GM12875 (cell line): Measurements from ENCODE around the gene SCFD2.
"Not testable (repeated sequence)": the region's sequence is repeated elsewhere in the genome, so short reads cannot be mapped to it uniquely, and the experiment has no call there.

ENCODE experiments used
- H3K4me3 ChIP-seq: one replicate; pipeline ENCODE4 v1.5.1; 2011; ENCODE audit warnings: low read depth, low read length, control low read depth
- CTCF ChIP-seq: IDR thresholded peaks from 2 replicates; pipeline ENCODE4 v1.5.1; 2011; ENCODE audit warnings: low read depth, mild to moderate bottlenecking, control low read depth, inconsistent platforms, low read length, moderate library complexity, borderline replicate concordance; ENCODE audit not compliant: insufficient read depth

Gene SCFD2

DNA sequence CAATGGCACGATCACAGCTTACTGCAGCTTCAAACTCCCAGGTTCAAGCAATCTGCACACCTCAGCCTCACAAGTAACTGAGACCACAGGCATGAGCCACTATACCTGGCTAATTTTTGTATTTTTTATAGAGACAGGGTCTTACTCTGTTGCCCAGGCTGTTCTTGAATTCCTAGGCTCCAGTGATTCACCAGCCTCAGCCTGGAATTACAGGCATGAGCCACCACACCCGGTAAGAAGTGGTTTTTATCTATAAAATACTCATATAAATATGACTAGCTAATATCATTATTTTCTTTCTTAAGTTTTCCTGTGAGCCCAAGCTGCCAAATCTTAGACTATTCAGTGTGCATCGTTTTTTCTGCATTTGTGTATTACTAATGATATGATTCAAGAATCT, 4.4 kb downstream of the SCFD2 start:
- H3K4me3 ChIP-seq: no peak overlapping the region
- no peak for TF ChIP-seq CTCF

DNA sequence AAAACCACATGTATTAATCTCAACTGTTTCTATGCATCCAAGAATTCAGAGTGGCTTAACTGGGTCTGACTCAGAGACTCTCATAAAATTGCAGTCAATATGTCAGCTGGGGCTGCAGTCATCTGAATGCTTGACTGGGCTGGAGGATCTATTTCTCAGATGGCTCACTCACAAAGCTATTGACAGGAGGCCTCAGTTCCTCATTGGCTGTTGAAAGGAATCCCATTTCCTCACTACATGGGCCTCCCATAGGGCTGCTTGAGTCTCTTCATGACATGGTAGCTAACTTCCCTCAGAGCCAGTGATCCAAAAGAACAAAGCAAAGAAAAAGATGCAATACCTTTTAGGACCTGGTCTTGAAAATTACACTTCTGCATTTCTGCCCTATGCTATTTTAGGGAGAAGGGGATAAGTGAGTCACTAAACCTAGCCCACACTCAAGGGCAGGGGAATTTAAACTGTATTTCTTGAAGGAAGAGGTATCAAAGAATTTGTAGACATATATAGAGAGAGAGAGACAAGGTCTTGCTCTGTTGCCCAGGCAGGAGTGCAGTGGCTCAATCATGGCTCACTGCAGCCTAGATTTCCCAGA, 9.8 kb downstream of the SCFD2 start:
- no peak for TF ChIP-seq CTCF
- H3K4me3 ChIP-seq: no peak overlapping the region

GRCh38 chr4:53354012-53354722, 11.7 kb downstream of the SCFD2 start:
- TF ChIP-seq CTCF: no peak
- H3K4me3 ChIP-seq: no peak overlapping the region

DNA sequence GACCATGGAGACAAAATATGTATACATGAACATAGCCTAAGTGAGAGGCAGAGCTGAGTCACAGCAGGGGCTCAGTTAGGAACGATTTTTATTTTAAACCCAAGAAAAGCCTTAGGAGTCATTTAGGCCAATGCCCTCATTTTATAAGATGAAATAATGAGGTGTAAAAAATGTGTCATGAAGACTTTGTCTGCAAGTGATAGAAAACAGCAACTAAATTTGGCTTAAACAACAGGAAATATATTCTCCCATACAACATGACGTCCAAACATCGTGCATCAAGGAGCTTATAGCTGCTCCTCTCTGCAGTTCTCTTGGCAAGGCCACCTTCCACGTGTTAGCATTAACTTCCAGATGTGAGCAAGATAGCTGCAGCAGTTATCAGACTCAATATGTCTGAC, 16.8 kb downstream of the SCFD2 start:
- no peak overlapping the region for H3K4me3 ChIP-seq
- no peak for TF ChIP-seq CTCF

- H3K4me3 ChIP-seq: no peak overlapping the region
- TF ChIP-seq CTCF: no peak
Measured at GRCh38 chr4:53348046-53348445, 17.8 kb downstream of the SCFD2 start.

GRCh38 chr4:53346920-53347852, 18.7 kb downstream of the SCFD2 start:
- no peak overlapping the region for H3K4me3 ChIP-seq
- TF ChIP-seq CTCF: no peak

DNA sequence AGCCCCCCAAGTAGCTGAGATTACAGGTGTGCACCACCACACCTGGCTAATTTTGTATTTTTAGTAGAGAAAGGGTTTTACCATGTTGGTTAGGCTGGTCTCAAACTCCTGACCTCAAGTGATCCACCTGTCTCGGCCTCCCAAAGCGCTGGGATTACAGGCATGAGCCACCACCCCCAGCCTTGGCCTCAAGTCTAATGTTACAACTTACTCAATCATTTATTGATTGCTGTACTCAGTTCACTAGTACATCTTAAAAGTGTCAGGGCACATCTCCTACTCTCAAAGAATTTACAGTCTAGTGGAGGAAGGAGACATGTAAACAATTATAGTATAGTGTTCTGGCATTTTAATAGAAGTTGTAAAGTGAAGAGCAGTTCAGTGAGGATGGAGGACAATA, 19.5 kb downstream of the SCFD2 start:
- H3K4me3 ChIP-seq: not testable (repeated sequence)

GRCh38 chr4:53340145-53340544, 25.7 kb downstream of the SCFD2 start:
- not testable (repeated sequence) for H3K4me3 ChIP-seq

DNA sequence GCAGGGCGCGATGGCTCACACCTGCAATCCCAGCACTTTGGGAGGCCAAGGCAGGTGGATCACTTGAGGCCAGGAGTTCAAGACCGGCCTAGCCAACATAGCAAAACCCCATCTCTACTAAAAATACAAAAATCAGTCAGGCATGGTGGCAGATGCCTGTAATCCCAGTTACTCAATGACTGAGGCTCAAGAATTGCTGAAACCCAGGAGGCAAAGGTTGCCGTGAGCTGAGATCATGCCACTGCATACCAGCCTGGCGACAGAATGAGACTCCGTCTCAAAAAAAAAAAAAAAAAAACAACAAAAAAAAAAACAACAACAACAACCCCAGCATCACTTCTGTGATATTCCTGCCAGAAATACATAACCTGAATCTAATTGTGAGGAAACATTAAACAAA, 30.9 kb downstream of the SCFD2 start:
- H3K4me3 ChIP-seq: not testable (repeated sequence)
